Mesenchymal stem cell (in vitro differentiated cells and primary cell): ENCODE data around the gene GPR15.

Experiments used
- DNase-seq: peaks from one replicate; pipeline ENCODE4 v3.0.0-alpha.2; 2013
- H2AFZ ChIP-seq: one replicate; pipeline ENCODE4 v1.6.1; 2013; ENCODE audit warnings: low read depth, mild to moderate bottlenecking, control low read depth, inconsistent platforms, low read length, moderate library complexity
- H2AK5ac ChIP-seq: 2 replicates; pipeline ENCODE4 v1.6.1; 2013; ENCODE audit warnings: low read length, moderate library complexity, mild to moderate bottlenecking, inconsistent platforms; ENCODE audit not compliant: severe bottlenecking
- H2BK120ac ChIP-seq: one replicate; pipeline ENCODE4 v1.6.1; 2013; ENCODE audit warnings: low read depth, mild to moderate bottlenecking, inconsistent platforms, low read length, moderate library complexity
- H2BK12ac ChIP-seq, 2 experiments: one replicate each; pipeline ENCODE4 v1.6.1; 2013; ENCODE audit warnings: inconsistent platforms in 2 of 2, low read length in 2 of 2, mild to moderate bottlenecking in 2 of 2, moderate library complexity in 2 of 2, control low read depth in 1 of 2
- H2BK15ac ChIP-seq: one replicate; pipeline ENCODE4 v1.6.1; 2013; ENCODE audit warnings: mild to moderate bottlenecking, low read depth, inconsistent platforms; ENCODE audit not compliant: poor library complexity, severe bottlenecking
- H2BK5ac ChIP-seq: 2 replicates; pipeline ENCODE4 v1.6.1; 2013; ENCODE audit warnings: low read depth, mild to moderate bottlenecking, low read length, control low read depth, inconsistent platforms; ENCODE audit not compliant: poor library complexity, severe bottlenecking
- H3K14ac ChIP-seq, 2 experiments: one replicate each; pipeline ENCODE4 v1.6.1; 2013; ENCODE audit warnings: inconsistent platforms in 2 of 2, low read length in 2 of 2, control low read depth in 1 of 2, mild to moderate bottlenecking in 1 of 2, moderate library complexity in 1 of 2
- H3K18ac ChIP-seq, 2 experiments: one replicate each; pipeline ENCODE4 v1.6.1; 2013; ENCODE audit warnings: inconsistent platforms in 2 of 2, low read length in 2 of 2, control low read depth in 1 of 2, low read depth in 1 of 2, mild to moderate bottlenecking in 1 of 2
- H3K23ac ChIP-seq, 2 experiments: one replicate each; pipeline ENCODE4 v1.6.1; 2013; ENCODE audit warnings: inconsistent platforms in 2 of 2, low read length in 2 of 2, mild to moderate bottlenecking in 2 of 2, moderate library complexity in 2 of 2, control low read depth in 1 of 2
- H3K27ac ChIP-seq: 2 replicates; pipeline ENCODE4 v1.5.1; 2013; ENCODE audit warnings: mild to moderate bottlenecking, moderate library complexity, low read length, control low read depth, inconsistent platforms; ENCODE audit not compliant: poor library complexity, severe bottlenecking
- H3K27me3 ChIP-seq, 2 experiments: 2 replicates each; pipeline versions ENCODE4 v1.6.1 to v1.7.0; 2013; ENCODE audit warnings: low read length in 2 of 2, mild to moderate bottlenecking in 2 of 2, moderate library complexity in 2 of 2, control low read depth in 1 of 2, inconsistent platforms in 1 of 2; ENCODE audit not compliant: control insufficient read depth in 1 of 2, insufficient read depth in 1 of 2
- H3K36me3 ChIP-seq, 2 experiments: 2 replicates each; pipeline versions ENCODE4 v1.6.1 to v1.7.0; 2013; ENCODE audit warnings: low read length in 2 of 2, control low read depth in 1 of 2, inconsistent platforms in 1 of 2, low read depth in 1 of 2, mild to moderate bottlenecking in 1 of 2; ENCODE audit not compliant: insufficient read depth in 2 of 2, control insufficient read depth in 1 of 2
- H3K4ac ChIP-seq, 2 experiments: one replicate each; pipeline ENCODE4 v1.6.1; 2013; ENCODE audit warnings: inconsistent platforms in 2 of 2, low read length in 2 of 2, mild to moderate bottlenecking in 2 of 2, moderate library complexity in 2 of 2, control low read depth in 1 of 2, low read depth in 1 of 2
- H3K4me1 ChIP-seq: 2 replicates; pipeline ENCODE4 v1.6.1; 2013; ENCODE audit warnings: low read depth, low read length, control low read depth; ENCODE audit not compliant: control insufficient read depth, insufficient read depth
- H3K4me2 ChIP-seq: 2 replicates; pipeline ENCODE4 v1.6.1; 2013; ENCODE audit warnings: low read length, mild to moderate bottlenecking, inconsistent platforms; ENCODE audit not compliant: poor library complexity, severe bottlenecking
- H3K4me3 ChIP-seq, 2 experiments: 2 replicates each; pipeline versions ENCODE4 v1.5.1 to v1.7.0; 2013; ENCODE audit warnings: low read length in 2 of 2, mild to moderate bottlenecking in 2 of 2, control low read depth in 1 of 2, low read depth in 1 of 2; ENCODE audit not compliant: insufficient read depth in 1 of 2
- H3K79me1 ChIP-seq: replicated peaks from 2 replicates; pipeline ENCODE4 v1.6.1; 2013; ENCODE audit warnings: mild to moderate bottlenecking, control low read depth, low read length, inconsistent platforms; ENCODE audit not compliant: poor library complexity, severe bottlenecking
- H3K9ac ChIP-seq: 2 replicates; pipeline ENCODE4 v1.7.0; 2013; ENCODE audit warnings: mild to moderate bottlenecking, low read length, moderate library complexity
- H3K9me3 ChIP-seq: 2 replicates; pipeline ENCODE4 v1.7.0; 2013; ENCODE audit warnings: mild to moderate bottlenecking, low read length; ENCODE audit not compliant: control insufficient read depth
- H4K8ac ChIP-seq: one replicate; pipeline ENCODE4 v1.6.1; 2013; ENCODE audit warnings: inconsistent platforms, mild to moderate bottlenecking, low read length, moderate library complexity
- H4K91ac ChIP-seq: one replicate; pipeline ENCODE4 v1.6.1; 2013; ENCODE audit warnings: mild to moderate bottlenecking, low read length, inconsistent platforms
- WGBS: methylation state at CpG from one replicate; pipeline ENCODE4 v1.1.7; 2013; ENCODE audit warnings: mixed read lengths; 5-methylcytosine and 5-hydroxymethylcytosine counted together

GPR15 gene

GRCh38 chr3:98560911-98561310, 29.1 kb downstream of the GPR15 start:
- Histone ChIP-seq H2BK5ac (no peak overlapping the region), H3K18ac (no peak overlapping the region), H3K36me3 (no peaks in the 10 kb centered on the region), H2BK15ac (no peak overlapping the region), H3K4me3 (no peak overlapping the region), H3K27ac (no peak overlapping the region), H2AFZ (no peak overlapping the region), H3K9ac (no peak overlapping the region), H2AK5ac (no peak overlapping the region), H3K4me2 (no peak overlapping the region), H3K23ac (no peak overlapping the region), H3K4ac (no peak overlapping the region), H3K9me3 (no peaks in the 10 kb centered on the region), H2BK120ac (no peak overlapping the region), H2BK12ac (no peak overlapping the region), H3K27me3 (peaks cover 4 to 11% of the 10 kb centered on the region in 2 experiments), H4K8ac (no peak overlapping the region), H3K4me1 (no peaks in the 10 kb centered on the region), H4K91ac (no peak overlapping the region), H3K14ac (no peak overlapping the region), H3K79me1 (no peaks in the 10 kb centered on the region)
- no peak for DNase-seq
- WGBS = 100% methylated on average over 2 of the region's 2 CpGs

- H2BK5ac ChIP-seq = no peak overlapping the region
- no peak overlapping the region for H3K14ac ChIP-seq
- peak overlapping the region in 1 of 2 experiments; percentile 21 for H2BK12ac ChIP-seq
- H2AK5ac ChIP-seq = no peak overlapping the region
- H3K4me3 ChIP-seq = no peak overlapping the region
- no peaks in the 10 kb centered on the region for H3K4me1 ChIP-seq
- H2BK120ac ChIP-seq = no peak overlapping the region
- no peak overlapping the region for H3K4me2 ChIP-seq
- H2BK15ac ChIP-seq = no peak overlapping the region
- WGBS = 97% methylated on average over 2 of the region's 5 CpGs
- H4K8ac ChIP-seq = no peak overlapping the region
- H3K4ac ChIP-seq = no peak overlapping the region
- H3K27ac ChIP-seq = no peak overlapping the region
- H2AFZ ChIP-seq = no peak overlapping the region
- peak; percentile 41 for DNase-seq
- H3K36me3 ChIP-seq = no peaks in the 10 kb centered on the region
- no peak overlapping the region for H3K23ac ChIP-seq
- no peaks in the 10 kb centered on the region for H3K79me1 ChIP-seq
- H3K27me3 ChIP-seq = peaks cover 0 to 4% of the 10 kb centered on the region in 2 experiments
- H3K9ac ChIP-seq = no peak overlapping the region
- H3K18ac ChIP-seq = no peak overlapping the region
- no peak overlapping the region for H4K91ac ChIP-seq
- H3K9me3 ChIP-seq = no peaks in the 10 kb centered on the region
Measured at GRCh38 chr3:98561727-98562521, 30.1 kb downstream of the GPR15 start.

GRCh38 chr3:98563661-98564281, 32.0 kb downstream of the GPR15 start:
- Histone ChIP-seq H3K14ac (no peak overlapping the region), H2AFZ (no peak overlapping the region), H3K36me3 (no peaks in the 10 kb centered on the region), H3K23ac (no peak overlapping the region), H3K79me1 (no peaks in the 10 kb centered on the region), H2AK5ac (no peak overlapping the region), H3K18ac (no peak overlapping the region), H3K4ac (no peak overlapping the region), H3K4me3 (no peak overlapping the region), H3K4me1 (no peaks in the 10 kb centered on the region), H3K4me2 (no peak overlapping the region), H2BK15ac (no peak overlapping the region), H2BK12ac (peak overlapping the region in 1 of 2 experiments; percentile 49), H2BK120ac (no peak overlapping the region), H2BK5ac (no peak overlapping the region), H3K27ac (no peak overlapping the region), H3K9ac (no peak overlapping the region), H4K91ac (no peak overlapping the region), H3K27me3 (no peaks in the 10 kb centered on the region), H4K8ac (no peak overlapping the region), H3K9me3 (no peaks in the 10 kb centered on the region)
- 87% methylated on average over 3 of the region's 4 CpGs for WGBS
- peak; percentile 88 for DNase-seq

- no peak overlapping the region for H3K4ac ChIP-seq
- no peak overlapping the region for H2BK5ac ChIP-seq
- no peak overlapping the region for H4K8ac ChIP-seq
- H3K18ac ChIP-seq = peak overlapping the region; percentile 2 to 78
- H2AK5ac ChIP-seq = no peak overlapping the region
- H3K27me3 ChIP-seq = no peaks in the 10 kb centered on the region
- no peak overlapping the region for H3K14ac ChIP-seq
- H3K4me1 ChIP-seq = no peaks in the 10 kb centered on the region
- 95% methylated on average over 7 of the region's 7 CpGs for WGBS
- H3K4me3 ChIP-seq = no peak overlapping the region
- no peak overlapping the region for H3K9ac ChIP-seq
- H2BK15ac ChIP-seq = no peak overlapping the region
- no peak overlapping the region for H3K4me2 ChIP-seq
- no peaks in the 10 kb centered on the region for H3K79me1 ChIP-seq
- no peak overlapping the region for H3K23ac ChIP-seq
- no peak for DNase-seq
- no peaks in the 10 kb centered on the region for H3K9me3 ChIP-seq
- peak overlapping the region; percentile 49 to 100 for H2BK12ac ChIP-seq
- no peak overlapping the region for H3K27ac ChIP-seq
- H2BK120ac ChIP-seq = peak overlapping the region; percentile 29
- no peak overlapping the region for H2AFZ ChIP-seq
- no peak overlapping the region for H4K91ac ChIP-seq
- H3K36me3 ChIP-seq = no peaks in the 10 kb centered on the region
Measured at GRCh38 chr3:98564282-98565005, 32.7 kb downstream of the GPR15 start.
